ENCODE results near the gene LTBP1. TPM values are rescaled to one million over a fixed set of nuclear protein-coding genes. Genes with fewer than 3 reads are reported as not detected.
"Not testable (repeated sequence)": the region's sequence is repeated elsewhere in the genome, so short reads cannot be mapped to it uniquely, and the experiment has no call there.

The LTBP1 gene
- total and polyA plus RNA-seq, 10 of the 15 experiments (the other 5 are each of a cell fraction or from before 2014, with no cell fraction given): 0.01 to 0.28 (median 0.12) TPM; not detected in 2

- H3K9ac ChIP-seq (ENCODE audit: control insufficient read depth, insufficient read depth, low read length); H3K4me2 ChIP-seq (ENCODE audit: control insufficient read depth, insufficient read depth); ATAC-seq; intact Hi-C loops (cut with micrococcal nuclease; ENCODE audit: unreplicated experiment); H3K4me3 ChIP-seq; H3K79me2 ChIP-seq (ENCODE audit: control insufficient read depth, insufficient read depth, low read length); RAD21 ChIA-PET (ENCODE audit: unreplicated experiment); H3K27ac ChIP-seq (ENCODE audit: control insufficient read depth, insufficient read depth); H3K9me3 ChIP-seq (replicated peaks; ENCODE audit: control insufficient read depth, insufficient read depth, low read length); SMC1A ChIA-PET (ENCODE audit: uncharacterized antibody, unreplicated experiment); DNase-seq (ENCODE audit: low read depth, low spot score); in situ Hi-C loops (cut with MboI); POLR2A ChIA-PET; BruUV-seq (replicated peaks); H3K36me3 ChIP-seq (ENCODE audit: control insufficient read depth in 2 of 2, insufficient read depth in 2 of 2, low read length in 1 of 2); H2AFZ ChIP-seq (ENCODE audit: control insufficient read depth, low read depth, low read length); FAIRE-seq; H3K27me3 ChIP-seq (replicated peaks in 1 of 2; ENCODE audit: control insufficient read depth in 2 of 2, insufficient read depth in 2 of 2, low read length in 1 of 2); H3K4me1 ChIP-seq (ENCODE audit: control insufficient read depth, insufficient read depth, low read length); H4K20me1 ChIP-seq (ENCODE audit: control insufficient read depth, insufficient read depth): not testable (repeated sequence)
- WGBS (ENCODE audit: insufficient coverage, insufficient replicate concordance, low lambda C conversion rate, missing lambda C conversion rate): 72% methylated on average over 6 of the region's 6 CpGs
- CTCF ChIA-PET: interaction anchor here (1.2 kb wide), 1 partner anchor 52 kb away, joined by 3 read pairs; no protein-coding TSS in a partner anchor
Measured at GRCh38 chr2:33389695-33390094, 442.9 kb downstream of the LTBP1 start.

DNA sequence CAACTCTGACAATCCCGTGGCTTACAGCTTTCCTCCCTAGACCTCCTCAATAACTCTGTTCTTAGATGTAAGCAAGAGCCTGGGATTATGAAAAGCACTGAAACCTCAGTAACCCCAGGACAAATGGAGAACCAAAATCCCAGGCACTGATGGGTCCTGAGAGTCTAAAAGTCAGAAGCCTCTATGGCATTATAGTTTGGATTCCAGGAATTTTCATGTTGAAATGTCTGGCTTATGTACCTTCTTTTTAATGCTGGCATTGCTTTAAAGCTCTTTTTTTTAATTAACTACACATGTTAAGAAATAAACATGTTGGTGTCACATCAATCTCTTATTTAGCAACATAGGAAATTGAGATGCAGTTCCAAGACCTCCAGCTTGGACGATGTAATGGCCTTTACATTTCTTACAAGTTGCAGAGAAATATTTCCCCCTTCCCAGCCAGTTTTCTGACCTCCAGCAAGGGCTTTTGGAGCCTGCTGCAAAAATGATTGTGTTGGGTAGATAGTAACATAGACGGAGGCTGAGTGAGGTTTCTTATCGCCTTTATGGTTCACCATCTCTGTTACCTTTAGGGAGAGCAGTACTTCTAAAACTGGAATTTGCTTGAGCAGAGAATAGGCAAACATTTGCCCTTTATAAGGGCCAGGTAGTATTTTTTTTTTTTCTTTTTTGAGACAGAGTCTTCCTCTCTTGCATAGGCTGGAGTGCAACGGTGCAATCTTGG is 444.9 kb downstream of the LTBP1 start:
- H3K27ac ChIP-seq (ENCODE audit: control insufficient read depth, insufficient read depth): no peak overlapping the region
- H3K4me3 ChIP-seq: no peak overlapping the region
- H3K79me2 ChIP-seq (ENCODE audit: control insufficient read depth, insufficient read depth, low read length): no peaks in the 10 kb centered on the region
- POLR2A ChIA-PET: no interaction called here
- no TSS peak for BruUV-seq (replicated peaks)
- no peak for TF ChIP-seq MAX (IDR thresholded peaks at IDR 0.05; ENCODE audit: low read depth, low read length)
- no peak for TF ChIP-seq HCFC1 (IDR thresholded peaks at IDR 0.05; ENCODE audit: low read length)
- TF ChIP-seq IKZF2 (IDR thresholded peaks at IDR 0.05): no peak
- no peak for TF ChIP-seq RELA (IDR thresholded peaks at IDR 0.05; ENCODE audit: borderline replicate concordance, partially characterized antibody)
- no peak for TF ChIP-seq BMI1 (IDR thresholded peaks at IDR 0.05; ENCODE audit: borderline replicate concordance)
- TF ChIP-seq USF1 (IDR thresholded peaks at IDR 0.05; ENCODE audit: borderline replicate concordance, extremely low read length, insufficient read depth, low read depth, low read length): no peak
- TF ChIP-seq CBX3 (IDR thresholded peaks at IDR 0.05; ENCODE audit: borderline replicate concordance, low read depth): no peak
- no peak for TF ChIP-seq POLR2A (IDR thresholded peaks at IDR 0.05; ENCODE audit: low read depth, low read length)
- TF ChIP-seq TARDBP (IDR thresholded peaks at IDR 0.05; ENCODE audit: borderline replicate concordance): no peak
- no peak for TF ChIP-seq RAD21 (IDR thresholded peaks at IDR 0.05; ENCODE audit: insufficient read depth, low read depth, low read length)
- TF ChIP-seq SREBF2 (IDR thresholded peaks at IDR 0.05; ENCODE audit: low read length): no peak
- TF ChIP-seq YBX1 (IDR thresholded peaks at IDR 0.05): no peak
- no peak for TF ChIP-seq TCF3 (IDR thresholded peaks at IDR 0.05; ENCODE audit: borderline replicate concordance, insufficient read depth, low read depth, low read length)
- TF ChIP-seq NBN (IDR thresholded peaks at IDR 0.05): no peak
- ATAC-seq (no peak), FAIRE-seq (peak; percentile 38), DNase-seq (ENCODE audit: low read depth, low spot score) (no peak)
- H3K36me3 ChIP-seq (ENCODE audit: control insufficient read depth in 2 of 2, insufficient read depth in 2 of 2, low read length in 1 of 2): no peaks in the 10 kb centered on the region
- H4K20me1 ChIP-seq (ENCODE audit: control insufficient read depth, insufficient read depth): no peaks in the 10 kb centered on the region
- H2AFZ ChIP-seq (ENCODE audit: control insufficient read depth, low read depth, low read length): no peak overlapping the region
- intact Hi-C loops (cut with micrococcal nuclease; ENCODE audit: unreplicated experiment) (no loop called here), in situ Hi-C loops (cut with MboI) (no loop called here)
- no peaks in the 10 kb centered on the region for H3K9me3 ChIP-seq (replicated peaks; ENCODE audit: control insufficient read depth, insufficient read depth, low read length)
- WGBS (ENCODE audit: insufficient coverage, insufficient replicate concordance, low lambda C conversion rate, missing lambda C conversion rate): 63% methylated on average over 4 of the region's 5 CpGs
- no peak overlapping the region for H3K4me2 ChIP-seq (ENCODE audit: control insufficient read depth, insufficient read depth)
- no peaks in the 10 kb centered on the region for H3K4me1 ChIP-seq (ENCODE audit: control insufficient read depth, insufficient read depth, low read length)
- no peak overlapping the region for H3K9ac ChIP-seq (ENCODE audit: control insufficient read depth, insufficient read depth, low read length)
- CTCF ChIA-PET: interaction anchor here (0.9 to 1.6 kb wide), 4 partner anchors 9 to 192 kb away, joined by 3 to 9 read pairs (median 3); no protein-coding TSS in a partner anchor
- RAD21 ChIA-PET (ENCODE audit: unreplicated experiment): no interaction called here
- SMC1A ChIA-PET (ENCODE audit: uncharacterized antibody, unreplicated experiment): interaction anchor here (1.0 kb wide), 1 partner anchor 87 kb away, joined by 4 read pairs; no protein-coding TSS in a partner anchor
- peaks cover 0 to 3% of the 10 kb centered on the region in 2 experiments; a peak in 3 of 4 replicates for H3K27me3 ChIP-seq (replicated peaks in 1 of 2; ENCODE audit: control insufficient read depth in 2 of 2, insufficient read depth in 2 of 2, low read length in 1 of 2)

All from GM12878 (cell line).